Measurements from ENCODE around the gene RING1.
"Not testable (repeated sequence)": the region's sequence is repeated elsewhere in the genome, so short reads cannot be mapped to it uniquely, and the experiment has no call there.

The RING1 gene

GRCh38 chr6:33207552-33208090 lies 679 bp upstream of the RING1 start:
- no peak for DNase-seq

GRCh38 chr6:33209856-33210255 lies 1.6 kb downstream of the RING1 start:
- DNase-seq: no peak

GRCh38 chr6:33211136-33211535 lies 2.8 kb downstream of the RING1 start:
- DNase-seq: no peak

- no peak for DNase-seq
Observed at GRCh38 chr6:33211666-33212422, 3.5 kb downstream of the RING1 start.

- no peak for DNase-seq
Observed at GRCh38 chr6:33212857-33213165, 4.5 kb downstream of the RING1 start.

GRCh38 chr6:33213166-33213988 lies 5.1 kb downstream of the RING1 start:
- no peak for DNase-seq

GRCh38 chr6:33213989-33214335 lies 5.7 kb downstream of the RING1 start:
- DNase-seq: no peak

DNA sequence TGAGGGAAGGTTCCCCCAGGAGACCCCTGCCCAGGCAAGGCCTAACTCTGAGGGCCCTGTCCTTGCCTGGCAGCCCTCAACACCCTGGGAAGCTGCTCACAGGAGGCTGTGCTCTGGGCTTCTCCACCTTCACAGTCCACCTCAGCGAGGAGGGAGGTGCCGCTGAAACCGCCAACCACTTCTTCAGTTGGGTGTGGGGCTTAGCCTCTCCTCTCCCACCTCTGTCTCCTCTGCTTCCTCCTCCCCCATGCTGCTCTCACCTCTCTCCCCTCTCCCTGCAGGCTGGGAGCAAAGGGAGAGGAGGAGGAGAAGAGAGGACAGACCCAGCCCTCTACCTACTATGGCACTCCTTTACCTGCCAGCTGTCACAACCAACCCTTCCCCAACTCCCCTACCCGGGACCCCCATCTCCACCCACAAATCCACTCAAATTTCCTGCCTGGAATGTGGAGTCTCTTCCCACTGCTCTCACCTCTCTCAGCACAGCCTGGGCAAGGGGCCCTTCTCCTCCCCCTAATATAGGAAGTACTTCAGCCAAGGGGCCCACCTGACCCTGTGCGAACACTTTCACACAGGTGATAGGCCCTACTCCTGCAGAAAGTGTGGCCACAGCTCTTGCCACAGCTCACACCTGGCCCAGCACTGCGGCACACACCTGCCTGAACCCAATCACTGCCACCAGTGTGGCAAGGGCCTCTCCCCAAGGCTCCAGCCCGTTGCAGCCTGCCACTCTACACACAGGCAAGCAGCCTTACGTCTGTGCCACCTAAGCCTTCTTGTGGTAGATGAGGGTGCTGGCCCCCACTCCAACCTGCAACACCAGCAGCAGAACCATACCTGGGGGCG lies 7.2 kb downstream of the RING1 start:
- no peak for DNase-seq

GRCh38 chr6:33216117-33216649 lies 7.9 kb downstream of the RING1 start:
- DNase-seq: no peak

GRCh38 chr6:33217246-33217645 lies 8.9 kb downstream of the RING1 start:
- no peak for DNase-seq

DNA sequence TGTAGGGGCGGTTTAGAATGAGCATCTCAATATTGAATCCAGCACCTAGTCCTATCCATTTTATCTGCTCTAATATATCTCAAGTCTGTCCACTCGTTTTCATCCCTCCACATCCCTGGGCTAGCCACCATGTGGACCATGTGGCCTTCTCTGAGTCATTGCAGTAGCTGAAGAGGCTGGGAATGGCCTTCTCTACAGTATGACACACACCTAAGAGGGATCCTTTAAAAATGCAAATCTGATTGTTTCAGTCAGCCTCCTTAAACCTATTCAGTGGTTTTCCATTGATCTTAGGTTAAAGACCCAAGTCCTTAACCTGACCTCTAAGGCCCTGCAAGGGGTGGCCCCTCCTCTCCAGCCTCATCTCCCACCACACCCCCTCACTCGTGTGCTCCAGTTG lies 9.4 kb downstream of the RING1 start:
- no peak for DNase-seq

DNA sequence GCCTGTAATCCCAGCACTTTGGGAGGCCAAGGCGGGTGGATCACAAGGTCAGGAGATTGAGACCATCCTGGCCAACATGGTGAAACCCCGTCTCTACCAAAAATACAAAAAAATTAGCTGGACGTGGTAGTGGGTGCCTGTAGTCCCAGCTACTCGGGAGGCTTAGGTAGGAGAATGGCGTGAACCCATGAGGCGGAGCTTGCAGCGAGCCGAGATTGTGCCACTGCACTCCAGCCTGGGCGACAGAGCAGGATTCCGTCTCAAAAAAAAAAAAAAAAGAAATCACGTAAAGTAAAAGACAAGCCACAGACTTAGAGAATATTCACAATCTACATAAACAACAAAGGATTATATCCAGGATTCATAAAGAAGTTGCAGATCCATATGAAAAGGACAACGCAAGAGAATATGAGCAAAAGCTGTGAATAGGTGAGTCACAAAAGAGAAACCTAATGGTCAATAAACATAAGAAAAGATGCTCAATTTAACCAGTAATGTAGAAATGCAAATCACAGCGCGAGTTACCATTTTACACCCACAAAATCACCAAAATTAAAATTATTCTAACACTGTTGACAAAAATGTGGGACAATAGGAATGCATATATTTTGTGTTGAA lies 18.3 kb downstream of the RING1 start:
- DNase-seq: not testable (repeated sequence)

DNA sequence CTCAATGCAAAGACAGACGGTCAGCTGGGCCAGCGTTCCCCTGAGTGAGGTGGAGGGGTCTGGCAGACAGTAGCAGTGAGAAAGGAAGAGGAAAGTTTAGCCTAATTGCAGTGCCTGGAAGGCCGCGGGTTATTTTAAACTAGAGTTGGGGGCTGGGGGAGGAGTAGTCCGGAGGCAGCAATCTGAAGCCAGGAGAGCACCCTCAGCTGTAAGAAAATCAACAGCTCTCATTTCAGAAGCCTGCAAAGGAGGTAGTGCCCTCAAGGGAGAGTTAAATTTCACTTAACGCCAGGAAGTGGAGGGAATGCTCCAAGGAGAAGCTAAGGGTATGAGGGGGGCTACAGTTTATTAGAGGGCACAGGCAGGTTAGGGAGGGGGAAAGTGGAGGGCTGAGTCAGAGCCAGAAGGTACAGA lies 26.9 kb downstream of the RING1 start:
- DNase-seq: peak; percentile 39

GRCh38 chr6:33236328-33236727 lies 28.0 kb downstream of the RING1 start:
- DNase-seq: no peak

- DNase-seq: no peak
Observed at GRCh38 chr6:33236852-33237251, 28.6 kb downstream of the RING1 start.

GRCh38 chr6:33237741-33238140 lies 29.4 kb downstream of the RING1 start:
- DNase-seq: no peak

- DNase-seq: no peak
Observed at GRCh38 chr6:33241968-33242367, 33.7 kb downstream of the RING1 start.

- no peak for DNase-seq
Observed at GRCh38 chr6:33243476-33243875, 35.2 kb downstream of the RING1 start.

GRCh38 chr6:33247977-33248642 lies 39.8 kb downstream of the RING1 start:
- DNase-seq: peak; percentile 53

GRCh38 chr6:33248643-33248931 lies 40.3 kb downstream of the RING1 start:
- DNase-seq: no peak

- DNase-seq: peak; percentile 98
Observed at GRCh38 chr6:33248932-33249731, 40.8 kb downstream of the RING1 start.
